Measurements from ENCODE around the gene CACNB2. TPM values are rescaled to one million over a fixed set of nuclear protein-coding genes. Genes with fewer than 3 reads are reported as not detected.

The CACNB2 gene
- total and polyA plus RNA-seq, 4 experiments from 2014 or later = 0.36 to 0.81 TPM; not detected in 2

GRCh38 chr10:18219146-18219545, 78.9 kb downstream of the CACNB2 start:
- Mint-ChIP-seq H3K27me3 (no peaks in the 10 kb centered on the region), H3K4me3 (no peak overlapping the region), H3K36me3 (no peaks in the 10 kb centered on the region), H3K4me1 (no peaks in the 10 kb centered on the region), H3K9me3 (peaks cover 0 to 2% (median 0%) of the 10 kb centered on the region in 8 donors), H3K27ac (no peak overlapping the region)
- POLR2A ChIA-PET (ENCODE audit: partially characterized antibody) = no interaction called here
- Histone ChIP-seq H3K9me3 (ENCODE audit: control insufficient read depth in 1 of 2, low read length in 2 of 2) (no peaks in the 10 kb centered on the region), H3K4me3 (ENCODE audit: low read length in 2 of 2) (no peak overlapping the region), H3K4me1 (ENCODE audit: insufficient read depth, low read length) (no peaks in the 10 kb centered on the region), H3K36me3 (ENCODE audit: insufficient read depth, low read length) (no peaks in the 10 kb centered on the region), H3K27me3 (ENCODE audit: insufficient read depth, low read length) (no peaks in the 10 kb centered on the region), H3K27ac (ENCODE audit: low read depth, low read length) (no peak overlapping the region)
- CTCF ChIA-PET (ENCODE audit: partially characterized antibody) = no interaction called here
- no peak for DNase-seq
- intact Hi-C loops (cut with micrococcal nuclease) = no loop called here

- no peaks in the 10 kb centered on the region for H3K4me1 Mint-ChIP-seq
- peaks cover 0 to 2% (median 0%) of the 10 kb centered on the region in 8 donors for H3K9me3 Mint-ChIP-seq
- H3K4me3 Mint-ChIP-seq = no peak overlapping the region
- H3K27ac Mint-ChIP-seq = no peak overlapping the region
- no peak for DNase-seq
- H3K27me3 Mint-ChIP-seq = no peaks in the 10 kb centered on the region
- intact Hi-C loops (cut with micrococcal nuclease) = no loop called here
- H3K4me3 ChIP-seq (ENCODE audit: low read length in 2 of 2) = no peak overlapping the region
- H3K36me3 Mint-ChIP-seq = no peaks in the 10 kb centered on the region
- POLR2A ChIA-PET (ENCODE audit: partially characterized antibody) = no interaction called here
- no peaks in the 10 kb centered on the region for H3K9me3 ChIP-seq (ENCODE audit: control insufficient read depth in 1 of 2, low read length in 2 of 2)
- H3K27ac ChIP-seq (ENCODE audit: low read depth, low read length) = no peak overlapping the region
- no peaks in the 10 kb centered on the region for H3K4me1 ChIP-seq (ENCODE audit: insufficient read depth, low read length)
- no peaks in the 10 kb centered on the region for H3K27me3 ChIP-seq (ENCODE audit: insufficient read depth, low read length)
- CTCF ChIA-PET (ENCODE audit: partially characterized antibody) = no interaction called here
- no peaks in the 10 kb centered on the region for H3K36me3 ChIP-seq (ENCODE audit: insufficient read depth, low read length)
Observed at GRCh38 chr10:18221123-18221522, 80.9 kb downstream of the CACNB2 start.

GRCh38 chr10:18221882-18222281, 81.7 kb downstream of the CACNB2 start:
- Histone ChIP-seq H3K27me3 (ENCODE audit: insufficient read depth, low read length) (no peaks in the 10 kb centered on the region), H3K36me3 (ENCODE audit: insufficient read depth, low read length) (no peaks in the 10 kb centered on the region), H3K4me1 (ENCODE audit: insufficient read depth, low read length) (no peaks in the 10 kb centered on the region), H3K9me3 (ENCODE audit: control insufficient read depth in 1 of 2, low read length in 2 of 2) (no peaks in the 10 kb centered on the region), H3K27ac (ENCODE audit: low read depth, low read length) (no peak overlapping the region), H3K4me3 (ENCODE audit: low read length in 2 of 2) (no peak overlapping the region)
- DNase-seq = no peak
- Mint-ChIP-seq H3K9me3 (peaks cover 0 to 2% (median 0%) of the 10 kb centered on the region in 8 donors), H3K4me1 (peaks cover 0 to 2% (median 0%) of the 10 kb centered on the region in 4 donors), H3K4me3 (no peak overlapping the region), H3K27ac (no peak overlapping the region), H3K36me3 (no peaks in the 10 kb centered on the region), H3K27me3 (no peaks in the 10 kb centered on the region)
- intact Hi-C loops (cut with micrococcal nuclease) = no loop called here
- POLR2A ChIA-PET (ENCODE audit: partially characterized antibody) = no interaction called here
- CTCF ChIA-PET (ENCODE audit: partially characterized antibody) = no interaction called here

- H3K36me3 ChIP-seq (ENCODE audit: insufficient read depth, low read length) = no peaks in the 10 kb centered on the region
- CTCF ChIA-PET (ENCODE audit: partially characterized antibody) = no interaction called here
- Mint-ChIP-seq H3K27ac (no peak overlapping the region), H3K9me3 (peaks cover 0 to 3% (median 0%) of the 10 kb centered on the region in 8 donors), H3K36me3 (no peaks in the 10 kb centered on the region), H3K4me3 (no peak overlapping the region), H3K27me3 (no peaks in the 10 kb centered on the region), H3K4me1 (peaks cover 0 to 2% (median 0%) of the 10 kb centered on the region in 4 donors)
- H3K9me3 ChIP-seq (ENCODE audit: control insufficient read depth in 1 of 2, low read length in 2 of 2) = no peaks in the 10 kb centered on the region
- no peak overlapping the region for H3K4me3 ChIP-seq (ENCODE audit: low read length in 2 of 2)
- intact Hi-C loops (cut with micrococcal nuclease) = no loop called here
- POLR2A ChIA-PET (ENCODE audit: partially characterized antibody) = no interaction called here
- no peaks in the 10 kb centered on the region for H3K4me1 ChIP-seq (ENCODE audit: insufficient read depth, low read length)
- H3K27ac ChIP-seq (ENCODE audit: low read depth, low read length) = no peak overlapping the region
- H3K27me3 ChIP-seq (ENCODE audit: insufficient read depth, low read length) = no peaks in the 10 kb centered on the region
- DNase-seq = no peak
Observed at GRCh38 chr10:18222866-18223265, 82.6 kb downstream of the CACNB2 start.

GRCh38 chr10:18223898-18224297, 83.7 kb downstream of the CACNB2 start:
- no peak overlapping the region for H3K27ac ChIP-seq (ENCODE audit: low read depth, low read length)
- H3K9me3 ChIP-seq (ENCODE audit: control insufficient read depth in 1 of 2, low read length in 2 of 2) = no peaks in the 10 kb centered on the region
- intact Hi-C loops (cut with micrococcal nuclease) = no loop called here
- no peaks in the 10 kb centered on the region for H3K36me3 Mint-ChIP-seq
- no peak overlapping the region for H3K27ac Mint-ChIP-seq
- no peak overlapping the region for H3K4me3 ChIP-seq (ENCODE audit: low read length in 2 of 2)
- H3K4me3 Mint-ChIP-seq = no peak overlapping the region
- CTCF ChIA-PET (ENCODE audit: partially characterized antibody) = interaction anchor here (0.7 kb wide), 1 partner anchor 779 kb away, joined by 3 read pairs; no protein-coding TSS in a partner anchor
- DNase-seq = no peak
- no peaks in the 10 kb centered on the region for H3K27me3 ChIP-seq (ENCODE audit: insufficient read depth, low read length)
- POLR2A ChIA-PET (ENCODE audit: partially characterized antibody) = no interaction called here
- peaks cover 0 to 2% (median 0%) of the 10 kb centered on the region in 4 donors for H3K4me1 Mint-ChIP-seq
- H3K27me3 Mint-ChIP-seq = no peaks in the 10 kb centered on the region
- H3K36me3 ChIP-seq (ENCODE audit: insufficient read depth, low read length) = no peaks in the 10 kb centered on the region
- H3K4me1 ChIP-seq (ENCODE audit: insufficient read depth, low read length) = no peaks in the 10 kb centered on the region
- peaks cover 0 to 3% (median 0%) of the 10 kb centered on the region in 8 donors for H3K9me3 Mint-ChIP-seq

DNA sequence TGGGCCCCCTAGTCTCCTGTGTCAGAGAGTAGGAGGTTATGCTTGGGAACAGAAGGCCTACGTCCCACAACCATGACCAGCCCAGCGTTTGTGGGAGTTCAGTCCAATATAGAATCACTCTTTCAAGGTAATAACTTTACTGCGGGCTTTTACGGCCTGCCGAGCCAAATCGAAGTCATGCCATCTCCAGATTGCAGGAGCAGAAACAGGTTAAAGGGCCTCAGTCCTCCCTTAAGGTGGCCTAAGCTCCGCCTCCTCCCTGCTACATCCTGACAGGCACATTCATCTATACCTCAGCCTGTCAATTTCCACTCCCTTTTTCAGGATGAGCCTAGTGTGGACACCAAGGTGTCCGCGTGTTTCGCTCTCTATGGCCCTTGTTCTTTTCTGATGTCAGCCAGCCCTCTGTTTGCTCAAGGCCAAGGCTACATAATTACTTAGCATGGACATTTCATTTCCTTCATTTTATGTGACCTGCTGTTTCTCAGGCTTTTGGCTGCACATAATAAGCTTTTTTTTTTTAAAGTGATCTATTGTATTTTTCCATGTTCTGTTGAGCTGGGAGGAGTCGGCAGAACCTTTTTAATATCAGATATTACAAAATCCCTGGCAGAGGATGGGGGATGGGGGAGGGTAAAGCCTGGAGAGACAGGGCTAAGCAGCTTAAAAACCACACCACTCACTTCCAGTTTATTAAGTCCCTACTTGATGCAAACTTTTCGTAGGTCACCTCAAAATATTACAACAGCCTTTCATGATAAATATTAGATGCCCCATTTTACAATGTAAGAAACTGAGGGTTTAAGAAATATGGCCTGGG, 84.6 kb downstream of the CACNB2 start:
- no peaks in the 10 kb centered on the region for H3K36me3 Mint-ChIP-seq
- POLR2A ChIA-PET (ENCODE audit: partially characterized antibody) = no interaction called here
- H3K27ac Mint-ChIP-seq = no peak overlapping the region
- intact Hi-C loops (cut with micrococcal nuclease) = no loop called here
- no peak for DNase-seq
- no peak overlapping the region for H3K4me3 Mint-ChIP-seq
- CTCF ChIA-PET (ENCODE audit: partially characterized antibody) = interaction anchor here (0.7 kb wide), 1 partner anchor 778 kb away, joined by 3 read pairs; no protein-coding TSS in a partner anchor
- Histone ChIP-seq H3K27ac (ENCODE audit: low read depth, low read length) (no peak overlapping the region), H3K4me3 (ENCODE audit: low read length in 2 of 2) (no peak overlapping the region), H3K27me3 (ENCODE audit: insufficient read depth, low read length) (no peaks in the 10 kb centered on the region), H3K4me1 (ENCODE audit: insufficient read depth, low read length) (no peaks in the 10 kb centered on the region), H3K9me3 (ENCODE audit: control insufficient read depth in 1 of 2, low read length in 2 of 2) (no peaks in the 10 kb centered on the region), H3K36me3 (ENCODE audit: insufficient read depth, low read length) (no peaks in the 10 kb centered on the region)
- peaks cover 0 to 3% (median 0%) of the 10 kb centered on the region in 8 donors for H3K9me3 Mint-ChIP-seq
- no peaks in the 10 kb centered on the region for H3K27me3 Mint-ChIP-seq
- peaks cover 0 to 2% (median 0%) of the 10 kb centered on the region in 4 donors for H3K4me1 Mint-ChIP-seq

DNA sequence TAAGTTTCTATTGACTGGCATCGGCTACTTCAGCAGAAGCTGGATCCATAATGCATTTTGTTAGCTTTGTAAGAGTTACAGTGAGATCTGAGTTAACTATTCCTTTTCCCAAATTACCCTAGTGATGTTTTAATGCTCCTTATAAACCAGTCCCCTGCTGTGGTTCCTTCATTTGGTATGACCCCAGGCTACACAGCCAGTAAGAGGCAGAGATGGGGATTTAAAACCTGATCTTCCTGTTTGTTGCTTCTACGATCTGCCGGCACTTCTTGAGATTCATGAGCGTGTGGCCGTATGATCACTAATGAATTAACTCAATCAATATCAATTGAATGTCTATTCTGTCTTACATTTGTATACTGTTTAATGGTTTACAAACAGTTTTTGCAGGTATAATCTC, 86.1 kb downstream of the CACNB2 start:
- intact Hi-C loops (cut with micrococcal nuclease) = no loop called here
- no peak overlapping the region for H3K4me3 Mint-ChIP-seq
- H3K27ac ChIP-seq (ENCODE audit: low read depth, low read length) = no peak overlapping the region
- ChIA-PET CTCF (ENCODE audit: partially characterized antibody) (no interaction called here), POLR2A (ENCODE audit: partially characterized antibody) (no interaction called here)
- H3K4me1 Mint-ChIP-seq = peaks cover 0 to 2% (median 0%) of the 10 kb centered on the region in 4 donors
- H3K9me3 Mint-ChIP-seq = peaks cover 0 to 3% (median 0%) of the 10 kb centered on the region in 8 donors
- no peaks in the 10 kb centered on the region for H3K27me3 ChIP-seq (ENCODE audit: insufficient read depth, low read length)
- H3K4me3 ChIP-seq (ENCODE audit: low read length in 2 of 2) = no peak overlapping the region
- H3K27ac Mint-ChIP-seq = no peak overlapping the region
- no peaks in the 10 kb centered on the region for H3K27me3 Mint-ChIP-seq
- no peak for DNase-seq
- H3K4me1 ChIP-seq (ENCODE audit: insufficient read depth, low read length) = no peaks in the 10 kb centered on the region
- no peaks in the 10 kb centered on the region for H3K36me3 ChIP-seq (ENCODE audit: insufficient read depth, low read length)
- H3K36me3 Mint-ChIP-seq = no peaks in the 10 kb centered on the region
- H3K9me3 ChIP-seq (ENCODE audit: control insufficient read depth in 1 of 2, low read length in 2 of 2) = no peaks in the 10 kb centered on the region
